HepG2 (cell line): ENCODE results near the gene SC5D.

ENCODE experiments used
- AKAP8 ChIP-seq: sonication (generic); formaldehyde crosslinking; IDR thresholded peaks from 2 replicates; pipeline ENCODE4 v1.5.1; 2020; ENCODE audit warnings: mild to moderate bottlenecking, missing genetic modification reagents
- DPF2 ChIP-seq: sonication (generic); formaldehyde crosslinking; IDR thresholded peaks from 2 replicates; pipeline ENCODE4 v1.4.0; 2020; ENCODE audit warnings: mild to moderate bottlenecking, low read depth, missing genetic modification reagents, borderline replicate concordance
- FOXA1 ChIP-seq, 2 experiments: fragments of 450-650 bp in 1 of 2; sonication (generic) in 1 of 2; formaldehyde crosslinking in 1 of 2; IDR thresholded peaks; 2 replicates each; pipeline versions ENCODE4 v1.4.0 to v1.6.1; 2016 to 2020; ENCODE audit warnings: missing genetic modification reagents in 1 of 2
- MAX ChIP-seq: IDR thresholded peaks from 2 replicates; pipeline ENCODE4 v1.6.1; 2012; ENCODE audit warnings: inconsistent platforms
- MLLT10 ChIP-seq: sonication (generic); formaldehyde crosslinking; IDR thresholded peaks from 2 replicates; pipeline ENCODE4 v1.4.0; 2020; ENCODE audit warnings: missing genetic modification reagents
- POLR2A ChIP-seq, 2 experiments: IDR thresholded peaks; 2 replicates each; pipeline ENCODE4 v1.6.1; 2011; ENCODE audit warnings: low read depth in 2 of 2, low read length in 2 of 2, mild to moderate bottlenecking in 1 of 2, moderate library complexity in 1 of 2; ENCODE audit not compliant: insufficient read depth in 1 of 2
- POLR2AphosphoS5 ChIP-seq: IDR thresholded peaks from 2 replicates; pipeline ENCODE4 v1.6.1; 2012; ENCODE audit warnings: low read depth, low read length
- SMAD1 ChIP-seq: sonication (generic); formaldehyde crosslinking; IDR thresholded peaks from 2 replicates; pipeline ENCODE4 v1.4.0; 2020; ENCODE audit warnings: missing genetic modification reagents, low read depth, mild to moderate bottlenecking, borderline replicate concordance
- SRY ChIP-seq: sonication (generic); formaldehyde crosslinking; IDR thresholded peaks from 2 replicates; pipeline ENCODE4 v1.8.0; 2022; ENCODE audit warnings: mild to moderate bottlenecking, missing genetic modification reagents
- TBL1XR1 ChIP-seq: fragments of 150-350 bp; IDR thresholded peaks from 2 replicates; pipeline ENCODE4 v1.6.1; 2014; ENCODE audit warnings: borderline replicate concordance, low read length; ENCODE audit not compliant: partially characterized antibody
- ZNF780A ChIP-seq: sonication (generic); formaldehyde crosslinking; IDR thresholded peaks from 2 replicates; pipeline ENCODE4 v1.8.0; 2022; ENCODE audit warnings: mild to moderate bottlenecking, missing genetic modification reagents, moderate library complexity
- TF ChIP-seq, protein P1 (sequence below): sonication (generic); formaldehyde crosslinking; IDR thresholded peaks from 2 replicates; pipeline ENCODE4 v1.5.0; 2020; ENCODE audit warnings: mild to moderate bottlenecking, missing genetic modification reagents, moderate library complexity

GRCh38 chr11:121337740-121338272, 45.2 kb downstream of the SC5D start:
- TF ChIP-seq POLR2A (IDR thresholded peaks at IDR 0.05; ENCODE audit: insufficient read depth in 1 of 2, low read depth in 2 of 2, low read length in 2 of 2) (no peak), MLLT10 (CRISPR knock-in tag) (no peak), AKAP8 (CRISPR knock-in tag) (no peak), SMAD1 (CRISPR knock-in tag) (no peak), DPF2 (CRISPR knock-in tag) (no peak), SRY (no peak), TBL1XR1 (no peak), ZNF780A (CRISPR knock-in tag) (no peak), POLR2AphosphoS5 (no peak), MAX (no peak), FOXA1 (IDR thresholded peaks at IDR 0.05) (no peak), FOXA1 (CRISPR knock-in tag; IDR thresholded peaks at IDR 0.05) (no peak)
- TF ChIP-seq, protein P1, sequence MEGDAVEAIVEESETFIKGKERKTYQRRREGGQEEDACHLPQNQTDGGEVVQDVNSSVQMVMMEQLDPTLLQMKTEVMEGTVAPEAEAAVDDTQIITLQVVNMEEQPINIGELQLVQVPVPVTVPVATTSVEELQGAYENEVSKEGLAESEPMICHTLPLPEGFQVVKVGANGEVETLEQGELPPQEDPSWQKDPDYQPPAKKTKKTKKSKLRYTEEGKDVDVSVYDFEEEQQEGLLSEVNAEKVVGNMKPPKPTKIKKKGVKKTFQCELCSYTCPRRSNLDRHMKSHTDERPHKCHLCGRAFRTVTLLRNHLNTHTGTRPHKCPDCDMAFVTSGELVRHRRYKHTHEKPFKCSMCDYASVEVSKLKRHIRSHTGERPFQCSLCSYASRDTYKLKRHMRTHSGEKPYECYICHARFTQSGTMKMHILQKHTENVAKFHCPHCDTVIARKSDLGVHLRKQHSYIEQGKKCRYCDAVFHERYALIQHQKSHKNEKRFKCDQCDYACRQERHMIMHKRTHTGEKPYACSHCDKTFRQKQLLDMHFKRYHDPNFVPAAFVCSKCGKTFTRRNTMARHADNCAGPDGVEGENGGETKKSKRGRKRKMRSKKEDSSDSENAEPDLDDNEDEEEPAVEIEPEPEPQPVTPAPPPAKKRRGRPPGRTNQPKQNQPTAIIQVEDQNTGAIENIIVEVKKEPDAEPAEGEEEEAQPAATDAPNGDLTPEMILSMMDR (CRISPR knock-in tag), result no peak
